HG03439 (cell line): ENCODE data around the gene MAP3K2.

ENCODE experiments used
- ATAC-seq: cut with Tn5 transposase; IDR thresholded peaks from one replicate; pipeline ENCODE4 v1.9.1; 2021; ENCODE audit warnings: mild to moderate bottlenecking, moderate library complexity; ENCODE audit not compliant: unreplicated experiment

Gene MAP3K2, protein sequence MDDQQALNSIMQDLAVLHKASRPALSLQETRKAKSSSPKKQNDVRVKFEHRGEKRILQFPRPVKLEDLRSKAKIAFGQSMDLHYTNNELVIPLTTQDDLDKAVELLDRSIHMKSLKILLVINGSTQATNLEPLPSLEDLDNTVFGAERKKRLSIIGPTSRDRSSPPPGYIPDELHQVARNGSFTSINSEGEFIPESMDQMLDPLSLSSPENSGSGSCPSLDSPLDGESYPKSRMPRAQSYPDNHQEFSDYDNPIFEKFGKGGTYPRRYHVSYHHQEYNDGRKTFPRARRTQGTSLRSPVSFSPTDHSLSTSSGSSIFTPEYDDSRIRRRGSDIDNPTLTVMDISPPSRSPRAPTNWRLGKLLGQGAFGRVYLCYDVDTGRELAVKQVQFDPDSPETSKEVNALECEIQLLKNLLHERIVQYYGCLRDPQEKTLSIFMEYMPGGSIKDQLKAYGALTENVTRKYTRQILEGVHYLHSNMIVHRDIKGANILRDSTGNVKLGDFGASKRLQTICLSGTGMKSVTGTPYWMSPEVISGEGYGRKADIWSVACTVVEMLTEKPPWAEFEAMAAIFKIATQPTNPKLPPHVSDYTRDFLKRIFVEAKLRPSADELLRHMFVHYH

DNA sequence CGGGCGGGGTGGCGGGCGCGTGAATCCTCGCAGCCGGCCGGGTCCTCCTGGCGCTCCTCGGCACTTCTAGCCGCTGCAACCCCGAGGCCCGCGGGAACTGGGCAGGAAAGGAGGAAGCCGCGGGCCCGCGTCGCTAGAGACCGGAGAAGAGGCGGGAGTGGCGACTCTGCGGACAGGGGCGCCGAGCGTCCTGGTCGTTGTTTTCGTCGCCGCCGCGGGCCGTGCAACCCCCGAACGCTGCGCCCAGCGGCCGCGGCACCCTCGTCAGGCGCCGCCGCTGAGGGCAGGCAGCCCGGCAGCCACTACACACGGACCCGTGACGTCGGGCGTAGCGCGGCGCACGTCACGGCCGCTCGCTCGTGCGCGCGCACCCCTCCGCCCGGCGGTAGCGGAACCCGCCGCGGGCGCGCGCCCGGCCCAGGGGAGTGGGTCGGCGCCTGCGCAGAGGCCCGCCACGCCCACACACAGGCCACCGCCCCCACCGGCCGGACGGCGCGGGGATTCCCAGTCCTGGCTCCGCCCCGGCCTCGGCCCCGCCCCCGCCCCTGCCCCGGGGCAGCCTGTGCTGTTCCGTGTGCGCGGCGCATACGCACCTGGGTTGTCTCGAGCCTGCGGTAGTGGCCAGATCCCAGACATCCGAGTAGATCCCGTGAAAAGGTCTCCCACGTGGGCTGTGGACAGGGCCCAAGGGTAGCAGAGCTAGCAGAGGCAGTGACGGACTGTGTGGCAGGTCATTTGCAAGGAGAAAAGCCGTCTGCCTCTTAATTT is at the start of gene MAP3K2:
MAP3K2 (minus strand) TSS at position 321 of the 768 bp plus-strand sequence. CDS start 44,846 bp downstream, outside the sequence.
- ATAC-seq: peak; percentile 73

DNA sequence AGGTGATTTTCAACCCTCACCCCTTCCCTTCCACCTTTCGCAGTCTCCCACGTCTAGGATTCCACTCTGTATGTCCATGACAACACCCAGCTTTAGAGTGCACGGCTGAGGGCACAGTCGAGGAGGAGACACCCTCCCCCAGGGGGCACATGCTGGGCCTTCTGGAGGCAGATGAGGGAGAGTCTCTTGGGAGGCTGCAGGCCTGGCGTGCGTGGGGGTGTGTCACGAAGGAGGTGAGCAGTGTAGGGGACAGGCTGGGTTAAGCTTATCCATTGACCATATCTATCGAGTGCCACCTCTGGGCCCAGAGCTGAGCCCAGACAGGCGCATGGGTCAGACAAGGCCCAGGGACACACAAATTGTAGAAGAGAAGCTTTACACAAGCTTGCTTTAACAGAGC is 49.3 kb upstream of the MAP3K2 start:
- no peak for ATAC-seq

DNA sequence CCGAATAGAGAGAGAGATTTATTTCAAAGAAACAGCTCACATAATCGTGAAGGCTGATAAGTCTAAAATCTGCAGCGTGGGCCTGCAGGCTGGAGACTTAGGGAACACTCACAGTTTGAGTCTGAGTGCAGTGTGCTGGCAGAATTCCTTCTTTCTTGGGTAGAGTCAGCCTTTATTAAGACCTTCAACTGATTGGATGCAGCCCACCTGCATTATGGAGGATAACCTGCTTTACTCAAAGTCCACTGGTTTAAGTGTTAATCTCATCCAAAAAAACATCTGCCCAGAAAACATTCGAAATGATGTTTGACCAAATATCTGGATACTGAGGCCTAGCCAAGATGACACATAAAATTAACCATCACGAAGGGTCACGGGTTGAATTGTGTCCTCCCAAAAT is 46.7 kb upstream of the MAP3K2 start:
- no peak for ATAC-seq

DNA sequence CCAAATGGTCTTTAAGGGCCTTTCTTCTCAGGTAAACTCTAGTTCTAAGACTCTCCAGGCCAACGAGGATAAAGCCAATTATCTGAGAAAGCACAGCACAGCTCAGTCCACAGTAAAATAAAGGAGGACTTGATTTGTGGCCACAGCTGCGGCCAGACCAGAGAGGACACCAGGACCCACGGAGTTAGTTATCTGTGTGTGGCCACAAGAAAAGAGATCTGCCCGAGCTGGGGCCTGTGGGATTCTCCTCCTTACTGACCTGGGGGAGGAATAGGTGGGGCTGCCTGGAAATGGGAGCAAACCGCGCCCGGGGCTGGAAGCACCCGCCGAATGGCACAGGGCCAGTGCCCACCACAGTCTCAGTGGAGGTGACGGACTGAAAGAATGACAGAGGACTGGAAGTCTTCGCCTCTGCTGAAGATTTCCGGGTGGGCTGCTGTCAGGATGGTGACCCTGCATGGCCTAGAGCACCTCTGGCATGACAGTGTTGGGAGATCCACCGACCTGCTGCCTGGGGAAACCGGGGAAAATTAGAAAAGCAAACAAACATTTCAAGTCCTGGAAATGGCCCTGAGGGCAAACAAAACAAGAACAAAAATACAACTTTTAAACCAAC is 43.7 kb upstream of the MAP3K2 start:
- no peak for ATAC-seq

DNA sequence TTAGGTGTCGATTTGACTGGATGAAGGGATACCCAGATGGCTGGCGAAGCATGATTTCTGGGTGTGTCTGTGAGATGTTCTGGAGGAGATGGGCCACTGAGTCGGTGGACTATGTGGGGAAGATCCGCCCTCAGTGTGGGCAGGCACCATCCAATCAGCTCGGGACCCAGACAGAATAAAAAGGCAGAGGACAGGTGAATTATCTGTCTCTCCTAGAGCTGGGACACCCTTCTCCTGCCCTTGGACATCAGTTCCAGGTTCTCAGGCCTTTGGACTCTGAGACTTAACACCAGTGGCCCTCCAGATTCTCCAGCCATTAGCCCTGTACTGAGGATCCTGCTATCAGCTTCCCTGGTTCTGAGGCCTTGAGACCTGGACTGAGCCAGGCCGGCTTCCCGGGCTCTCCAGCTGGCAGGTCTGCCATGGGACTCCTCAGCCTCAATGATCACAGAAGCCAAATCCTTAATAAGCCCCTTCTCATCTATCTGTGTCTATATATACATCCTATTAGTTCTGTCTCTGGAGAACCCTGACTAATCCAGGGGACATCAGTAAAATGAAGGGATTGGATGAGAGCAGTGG is 42.2 kb upstream of the MAP3K2 start:
- ATAC-seq: no peak

DNA sequence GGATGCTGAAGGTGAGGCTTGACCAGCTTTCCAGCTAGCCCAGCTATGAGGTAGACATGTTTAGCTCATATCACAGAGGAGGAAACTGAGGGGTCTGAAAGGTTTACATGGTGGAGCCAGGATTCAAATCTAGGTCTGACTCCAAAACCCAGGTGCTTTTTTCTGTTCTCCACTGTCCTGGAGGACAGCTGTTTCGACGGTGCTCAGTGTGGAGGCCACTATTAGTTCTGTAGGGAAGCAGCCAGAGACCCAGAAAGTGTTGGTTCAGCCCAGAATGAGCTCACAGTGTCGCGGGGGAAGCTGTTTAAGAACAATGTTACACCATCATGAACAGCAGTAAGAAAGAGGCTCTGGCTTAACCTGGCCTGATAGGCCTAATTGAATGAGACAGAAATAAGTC is 41.5 kb upstream of the MAP3K2 start:
- ATAC-seq: no peak

DNA sequence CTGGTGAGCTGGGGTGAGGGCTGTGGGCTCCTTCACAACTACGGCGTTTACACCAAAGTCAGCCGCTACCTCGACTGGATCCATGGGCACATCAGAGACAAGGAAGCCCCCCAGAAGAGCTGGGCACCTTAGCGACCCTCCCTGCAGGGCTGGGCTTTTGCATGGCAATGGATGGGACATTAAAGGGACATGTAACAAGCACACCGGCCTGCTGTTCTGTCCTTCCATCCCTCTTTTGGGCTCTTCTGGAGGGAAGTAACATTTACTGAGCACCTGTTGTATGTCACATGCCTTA is 41.0 kb upstream of the MAP3K2 start:
- no peak for ATAC-seq

DNA sequence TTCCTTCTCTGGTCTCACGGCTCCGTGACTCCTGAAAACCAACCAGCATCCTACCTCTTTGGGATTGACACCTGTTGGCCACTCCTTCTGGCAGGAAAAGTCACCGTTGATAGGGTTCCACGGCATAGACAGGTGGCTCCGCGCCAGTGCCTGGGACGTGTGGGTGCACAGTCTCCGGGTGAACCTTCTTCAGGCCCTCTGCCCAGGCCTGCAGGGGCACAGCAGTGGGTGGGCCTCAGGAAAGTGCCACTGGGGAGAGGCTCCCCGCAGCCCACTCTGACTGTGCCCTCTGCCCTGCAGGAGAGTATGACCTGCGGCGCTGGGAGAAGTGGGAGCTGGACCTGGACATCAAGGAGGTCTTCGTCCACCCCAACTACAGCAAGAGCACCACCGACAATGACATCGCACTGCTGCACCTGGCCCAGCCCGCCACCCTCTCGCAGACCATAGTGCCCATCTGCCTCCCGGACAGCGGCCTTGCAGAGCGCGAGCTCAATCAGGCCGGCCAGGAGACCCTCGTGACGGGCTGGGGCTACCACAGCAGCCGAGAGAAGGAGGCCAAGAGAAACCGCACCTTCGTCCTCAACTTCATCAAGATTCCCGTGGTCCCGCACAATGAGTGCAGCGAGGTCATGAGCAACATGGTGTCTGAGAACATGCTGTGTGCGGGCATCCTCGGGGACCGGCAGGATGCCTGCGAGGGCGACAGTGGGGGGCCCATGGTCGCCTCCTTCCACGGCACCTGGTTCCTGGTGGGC is 40.5 kb upstream of the MAP3K2 start:
- no peak for ATAC-seq

DNA sequence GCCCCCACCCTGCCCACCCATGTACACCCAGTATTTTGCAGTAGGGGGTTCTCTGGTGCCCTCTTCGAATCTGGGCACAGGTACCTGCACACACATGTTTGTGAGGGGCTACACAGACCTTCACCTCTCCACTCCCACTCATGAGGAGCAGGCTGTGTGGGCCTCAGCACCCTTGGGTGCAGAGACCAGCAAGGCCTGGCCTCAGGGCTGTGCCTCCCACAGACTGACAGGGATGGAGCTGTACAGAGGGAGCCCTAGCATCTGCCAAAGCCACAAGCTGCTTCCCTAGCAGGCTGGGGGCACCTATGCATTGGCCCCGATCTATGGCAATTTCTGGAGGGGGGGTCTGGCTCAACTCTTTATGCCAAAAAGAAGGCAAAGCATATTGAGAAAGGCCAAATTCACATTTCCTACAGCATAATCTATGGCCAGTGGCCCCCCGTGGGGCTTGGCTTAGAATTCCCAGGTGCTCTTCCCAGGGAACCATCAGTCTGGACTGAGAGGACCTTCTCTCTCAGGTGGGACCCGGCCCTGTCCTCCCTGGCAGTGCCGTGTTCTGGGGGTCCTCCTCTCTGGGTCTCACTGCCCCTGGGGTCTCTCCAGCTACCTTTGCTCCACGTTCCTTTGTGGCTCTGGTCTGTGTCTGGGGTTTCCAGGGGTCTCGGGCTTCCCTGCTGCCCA is 39.7 kb upstream of the MAP3K2 start:
- no peak for ATAC-seq

DNA sequence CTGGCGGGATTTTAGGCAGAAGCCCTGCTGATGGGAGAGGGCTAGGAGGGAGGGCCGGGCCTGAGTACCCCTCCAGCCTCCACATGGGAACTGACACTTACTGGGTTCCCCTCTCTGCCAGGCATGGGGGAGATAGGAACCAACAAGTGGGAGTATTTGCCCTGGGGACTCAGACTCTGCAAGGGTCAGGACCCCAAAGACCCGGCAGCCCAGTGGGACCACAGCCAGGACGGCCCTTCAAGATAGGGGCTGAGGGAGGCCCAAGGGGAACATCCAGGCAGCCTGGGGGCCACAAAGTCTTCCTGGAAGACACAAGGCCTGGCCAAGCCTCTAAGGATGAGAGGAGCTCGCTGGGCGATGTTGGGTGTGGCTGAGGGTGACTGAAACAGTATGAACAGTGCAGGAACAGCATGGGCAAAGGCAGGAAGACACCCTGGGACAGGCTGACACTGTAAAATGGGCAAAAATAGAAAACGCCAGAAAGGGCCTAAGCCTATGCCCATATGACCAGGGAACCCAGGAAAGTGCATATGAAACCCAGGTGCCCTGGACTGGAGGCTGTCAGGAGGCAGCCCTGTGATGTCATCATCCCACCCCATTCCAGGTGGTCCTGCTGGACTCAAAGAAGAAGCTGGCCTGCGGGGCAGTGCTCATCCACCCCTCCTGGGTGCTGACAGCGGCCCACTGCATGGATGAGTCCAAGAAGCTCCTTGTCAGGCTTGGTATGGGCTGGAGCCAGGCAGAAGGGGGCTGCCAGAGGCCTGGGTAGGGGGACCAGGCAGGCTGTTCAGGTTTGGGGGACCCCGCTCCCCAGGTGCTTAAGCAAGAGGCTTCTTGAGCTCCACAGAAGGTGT is 39.0 kb upstream of the MAP3K2 start:
- no peak for ATAC-seq

DNA sequence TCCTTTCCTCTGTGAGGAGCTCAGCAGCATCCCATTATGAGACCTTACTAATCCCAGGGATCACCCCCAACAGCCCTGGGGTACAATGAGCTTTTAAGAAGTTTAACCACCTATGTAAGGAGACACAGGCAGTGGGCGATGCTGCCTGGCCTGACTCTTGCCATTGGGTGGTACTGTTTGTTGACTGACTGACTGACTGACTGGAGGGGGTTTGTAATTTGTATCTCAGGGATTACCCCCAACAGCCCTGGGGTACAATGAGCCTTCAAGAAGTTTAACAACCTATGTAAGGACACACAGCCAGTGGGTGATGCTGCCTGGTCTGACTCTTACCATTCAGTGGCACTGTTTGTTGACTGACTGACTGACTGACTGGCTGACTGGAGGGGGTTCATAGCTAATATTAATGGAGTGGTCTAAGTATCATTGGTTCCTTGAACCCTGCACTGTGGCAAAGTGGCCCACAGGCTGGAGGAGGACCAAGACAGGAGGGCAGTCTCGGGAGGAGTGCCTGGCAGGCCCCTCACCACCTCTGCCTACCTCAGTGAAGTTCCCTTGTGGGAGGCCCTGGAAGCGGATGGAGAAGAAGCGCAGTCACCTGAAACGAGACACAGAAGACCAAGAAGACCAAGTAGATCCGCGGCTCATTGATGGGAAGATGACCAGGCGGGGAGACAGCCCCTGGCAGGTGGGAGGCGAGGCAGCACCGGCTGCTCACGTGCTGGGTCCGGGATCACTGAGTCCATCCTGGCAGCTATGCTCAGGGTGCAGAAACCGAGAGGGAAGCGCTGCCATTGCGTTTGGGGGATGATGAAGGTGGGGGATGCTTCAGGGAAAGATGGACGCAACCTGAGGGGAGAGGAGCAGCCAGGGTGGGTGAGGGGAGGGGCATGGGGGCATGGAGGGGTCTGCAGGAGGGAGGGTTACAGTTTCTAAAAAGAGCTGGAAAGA is 38.0 kb upstream of the MAP3K2 start:
- ATAC-seq: no peak

DNA sequence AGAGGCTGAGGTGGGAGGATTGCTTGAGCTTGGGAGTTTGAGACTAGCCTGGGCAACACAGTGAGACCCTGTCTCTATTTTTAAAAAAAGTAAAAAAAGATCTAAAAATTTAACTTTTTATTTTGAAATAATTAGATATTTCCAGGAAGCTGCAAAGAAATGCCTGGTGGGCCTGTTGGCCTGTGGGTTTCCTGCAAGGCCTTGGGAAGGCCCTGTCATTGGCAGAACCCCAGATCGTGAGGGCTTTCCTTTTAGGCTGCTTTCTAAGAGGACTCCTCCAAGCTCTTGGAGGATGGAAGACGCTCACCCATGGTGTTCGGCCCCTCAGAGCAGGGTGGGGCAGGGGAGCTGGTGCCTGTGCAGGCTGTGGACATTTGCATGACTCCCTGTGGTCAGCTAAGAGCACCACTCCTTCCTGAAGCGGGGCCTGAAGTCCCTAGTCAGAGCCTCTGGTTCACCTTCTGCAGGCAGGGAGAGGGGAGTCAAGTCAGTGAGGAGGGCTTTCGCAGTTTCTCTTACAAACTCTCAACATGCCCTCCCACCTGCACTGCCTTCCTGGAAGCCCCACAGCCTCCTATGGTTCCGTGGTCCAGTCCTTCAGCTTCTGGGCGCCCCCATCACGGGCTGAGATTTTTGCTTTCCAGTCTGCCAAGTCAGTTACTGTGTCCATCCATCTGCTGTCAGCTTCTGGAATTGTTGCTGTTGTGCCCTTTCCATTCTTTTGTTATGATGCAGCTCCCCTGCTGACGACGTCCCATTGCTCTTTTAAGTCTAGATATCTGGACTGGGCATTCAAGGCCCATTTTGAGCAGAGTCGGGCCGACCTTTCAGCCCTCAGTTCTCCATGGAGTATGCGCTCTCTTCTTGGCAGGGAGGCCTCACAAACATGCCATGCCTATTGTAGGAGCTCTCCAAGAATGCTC is 37.1 kb upstream of the MAP3K2 start:
- ATAC-seq: no peak

DNA sequence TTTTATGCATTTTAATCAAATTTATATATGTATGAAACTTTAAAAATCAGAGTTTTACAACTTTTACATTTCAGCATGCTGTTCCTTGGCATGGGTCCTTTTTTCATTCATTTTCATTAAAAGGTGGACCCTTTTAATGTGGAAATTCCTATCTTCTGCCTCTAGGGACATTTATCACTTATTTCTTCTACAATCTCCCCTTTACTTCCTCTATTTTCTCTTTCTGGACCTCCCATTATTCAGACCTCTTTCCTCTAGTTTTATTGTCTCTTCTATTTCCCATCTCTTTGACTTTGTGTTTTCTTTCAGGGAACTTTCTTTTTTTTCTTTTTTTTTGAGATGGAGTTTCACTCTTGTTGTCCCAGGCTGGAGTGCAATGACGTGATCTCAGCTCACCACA is 36.1 kb upstream of the MAP3K2 start:
- no peak for ATAC-seq

DNA sequence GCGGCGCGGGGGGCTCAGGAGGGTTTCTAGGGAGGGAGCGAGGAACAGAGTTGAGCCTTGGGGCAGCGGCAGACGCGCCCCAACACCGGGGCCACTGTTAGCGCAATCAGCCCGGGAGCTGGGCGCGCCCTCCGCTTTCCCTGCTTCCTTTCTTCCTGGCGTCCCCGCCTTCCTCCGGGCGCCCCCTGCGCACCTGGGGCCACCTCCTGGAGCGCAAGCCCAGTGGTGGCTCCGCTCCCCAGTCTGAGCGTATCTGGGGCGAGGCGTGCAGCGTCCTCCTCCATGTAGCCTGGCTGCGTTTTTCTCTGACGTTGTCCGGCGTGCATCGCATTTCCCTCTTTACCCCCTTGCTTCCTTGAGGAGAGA is 35.7 kb upstream of the MAP3K2 start:
- no peak for ATAC-seq

DNA sequence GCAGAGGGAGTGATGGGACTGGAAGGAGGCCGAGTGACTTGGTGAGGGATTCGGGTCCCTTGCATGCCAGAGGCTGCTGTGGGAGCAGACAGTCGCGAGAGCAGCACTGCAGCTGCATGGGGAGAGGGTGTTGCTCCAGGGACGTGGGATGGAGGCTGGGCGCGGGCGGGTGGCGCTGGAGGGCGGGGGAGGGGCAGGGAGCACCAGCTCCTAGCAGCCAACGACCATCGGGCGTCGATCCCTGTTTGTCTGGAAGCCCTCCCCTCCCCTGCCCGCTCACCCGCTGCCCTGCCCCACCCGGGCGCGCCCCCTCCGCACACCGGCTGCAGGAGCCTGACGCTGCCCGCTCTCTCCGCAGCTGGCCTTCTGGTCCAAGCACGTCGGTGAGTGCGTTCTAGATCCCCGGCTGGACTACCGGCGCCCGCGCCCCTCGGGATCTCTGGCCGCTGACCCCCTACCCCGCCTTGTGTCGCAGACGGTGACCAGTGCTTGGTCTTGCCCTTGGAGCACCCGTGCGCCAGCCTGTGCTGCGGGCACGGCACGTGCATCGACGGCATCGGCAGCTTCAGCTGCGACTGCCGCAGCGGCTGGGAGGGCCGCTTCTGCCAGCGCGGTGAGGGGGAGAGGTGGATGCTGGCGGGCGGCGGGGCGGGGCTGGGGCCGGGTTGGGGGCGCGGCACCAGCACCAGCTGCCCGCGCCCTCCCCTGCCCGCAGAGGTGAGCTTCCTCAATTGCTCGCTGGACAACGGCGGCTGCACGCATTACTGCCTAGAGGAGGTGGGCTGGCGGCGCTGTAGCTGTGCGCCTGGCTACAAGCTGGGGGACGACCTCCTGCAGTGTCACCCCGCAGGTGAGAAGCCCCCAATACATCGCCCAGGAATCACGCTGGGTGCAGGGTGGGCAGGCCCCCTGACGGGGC is 35.0 kb upstream of the MAP3K2 start:
- ATAC-seq: no peak
